Neural cell (in vitro differentiated cells): ENCODE measurements around the gene KRTAP10-10. TPM values are rescaled to one million over a fixed set of nuclear protein-coding genes. Genes with fewer than 3 reads are reported as not detected.

ENCODE experiments used
- H2AFZ ChIP-seq: fragments of 200-600, 300-800 bp; sonication (generic), shearing (Covaris generic); 2 replicates; pipeline ENCODE4 v1.6.0; 2014; ENCODE audit warnings: low read depth, mild to moderate bottlenecking, antibody characterized with exemption, low read length, moderate library complexity
- H3F3A ChIP-seq: fragments of 200-600 bp; shearing (Covaris generic); 2 replicates; pipeline ENCODE4 v1.6.1; 2016; ENCODE audit warnings: mild to moderate bottlenecking, moderate library complexity, mixed read lengths, antibody characterized with exemption, low read length; ENCODE audit not compliant: insufficient read depth, poor library complexity, severe bottlenecking
- H3K27ac ChIP-seq: fragments of 200-600, 300-800 bp; sonication (generic), shearing (Covaris generic); 2 replicates; pipeline ENCODE4 v1.5.1; 2014; ENCODE audit warnings: mild to moderate bottlenecking, low read length, moderate library complexity
- H3K27me3 ChIP-seq: fragments of 300-800, 200-600 bp; sonication (generic), shearing (Covaris generic); 2 replicates; pipeline ENCODE4 v1.6.0; 2014; ENCODE audit warnings: mild to moderate bottlenecking, low read depth, low read length, moderate library complexity; ENCODE audit not compliant: insufficient read depth
- H3K36me3 ChIP-seq: fragments of 300-800, 200-600 bp; sonication (generic), shearing (Covaris generic); 2 replicates; pipeline ENCODE4 v1.5.1; 2014; ENCODE audit warnings: mild to moderate bottlenecking, antibody characterized with exemption, low read length, moderate library complexity; ENCODE audit not compliant: insufficient read depth
- H3K4me2 ChIP-seq: fragments of 300-800, 200-600 bp; sonication (generic), shearing (Covaris generic); 2 replicates; pipeline ENCODE4 v1.6.0; 2014; ENCODE audit warnings: mild to moderate bottlenecking, low read length
- H3K4me3 ChIP-seq: fragments of 300-800, 200-600 bp; sonication (generic), shearing (Covaris generic); 2 replicates; pipeline ENCODE4 v1.5.1; 2014; ENCODE audit warnings: mild to moderate bottlenecking, low read length, moderate library complexity
- H3K79me2 ChIP-seq: fragments of 200-600 bp; shearing (Covaris generic); replicated peaks from 2 replicates; pipeline ENCODE4 v1.6.0; 2014; ENCODE audit warnings: mild to moderate bottlenecking, low read length, moderate library complexity; ENCODE audit not compliant: insufficient read depth
- H3K9ac ChIP-seq: fragments of 300-800, 200-600 bp; sonication (generic), shearing (Covaris generic); 2 replicates; pipeline ENCODE4 v1.6.1; 2016; ENCODE audit warnings: mild to moderate bottlenecking, low read length, mixed read lengths
- H3K9me2 ChIP-seq: fragments of 200-600 bp; shearing (Covaris generic); 2 replicates; pipeline ENCODE4 v1.6.1; 2016; ENCODE audit warnings: mild to moderate bottlenecking, low read length, mixed read lengths; ENCODE audit not compliant: insufficient read depth
- H3K9me3 ChIP-seq: fragments of 200-600, 300-800 bp; sonication (generic), shearing (Covaris generic); 2 replicates; pipeline ENCODE4 v1.6.1; 2016; ENCODE audit warnings: mild to moderate bottlenecking, mixed run types, low read length, moderate library complexity, mixed read lengths
- H4K20me1 ChIP-seq: fragments of 200-600 bp; shearing (Covaris generic); 2 replicates; pipeline ENCODE4 v1.6.1; 2016; ENCODE audit warnings: mild to moderate bottlenecking, mixed run types; ENCODE audit not compliant: insufficient read depth
- CTCF ChIP-seq: fragments of 450-650 bp; IDR thresholded peaks from 2 replicates; pipeline ENCODE4 v1.5.1; 2014; ENCODE audit warnings: antibody characterized with exemption, mild to moderate bottlenecking, moderate library complexity; ENCODE audit not compliant: poor library complexity, severe bottlenecking
- EP300 ChIP-seq: fragments of 450-650 bp; conservative IDR thresholded peaks from 2 replicates; pipeline ENCODE4 v1.6.1; 2014; ENCODE audit warnings: antibody characterized with exemption, mild to moderate bottlenecking, moderate library complexity; ENCODE audit not compliant: poor library complexity, severe bottlenecking
- EZH2 ChIP-seq: fragments of 200-600, 300-800 bp; shearing (Covaris generic), sonication (generic); IDR thresholded peaks from 2 replicates; pipeline ENCODE4 v1.6.1; 2014; ENCODE audit warnings: antibody characterized with exemption, low read length, borderline replicate concordance, mild to moderate bottlenecking; ENCODE audit not compliant: insufficient read depth, poor library complexity, severe bottlenecking
- MXI1 ChIP-seq: fragments of 450-650 bp; conservative IDR thresholded peaks from 2 replicates; pipeline ENCODE4 v1.6.1; 2014; ENCODE audit warnings: antibody characterized with exemption, mild to moderate bottlenecking; ENCODE audit not compliant: poor library complexity, severe bottlenecking
- POLR2AphosphoS5 ChIP-seq: IDR thresholded peaks from 2 replicates; pipeline ENCODE4 v1.6.1; 2012
- RAD21 ChIP-seq: fragments of 450-650 bp; conservative IDR thresholded peaks from 2 replicates; pipeline ENCODE4 v1.6.1; 2014; ENCODE audit warnings: antibody characterized with exemption, mild to moderate bottlenecking, moderate library complexity
- REST ChIP-seq: IDR thresholded peaks from 2 replicates; pipeline ENCODE4 v1.6.1; 2012; ENCODE audit warnings: borderline replicate concordance
- SMC3 ChIP-seq: fragments of 450-650 bp; conservative IDR thresholded peaks from 2 replicates; pipeline ENCODE4 v1.6.1; 2014; ENCODE audit warnings: antibody characterized with exemption, mild to moderate bottlenecking, moderate library complexity; ENCODE audit not compliant: poor library complexity
- TAF1 ChIP-seq: IDR thresholded peaks from 2 replicates; pipeline ENCODE4 v1.6.1; 2012; ENCODE audit warnings: low read depth
- polyA plus RNA-seq: library from polyadenylated mRNA; depleted of rRNA; stranded (reverse); fragments of >200 nt; gene quantifications from 2 replicates; pipeline ENCODE4 v1.2.3, GENCODE V29; 2014

The KRTAP10-10 gene
- polyA plus RNA-seq, 1 donor from 2014 or later: not detected

GRCh38 chr21:44616591-44616926 lies 20.6 kb upstream of the KRTAP10-10 start:
- Histone ChIP-seq H3K79me2 (no peaks in the 10 kb centered on the region), H3K9me3 (no peaks in the 10 kb centered on the region), H2AFZ (no peak overlapping the region), H4K20me1 (no peaks in the 10 kb centered on the region), H3K9me2 (no peaks in the 10 kb centered on the region), H3K4me2 (no peak overlapping the region), H3K36me3 (no peaks in the 10 kb centered on the region), H3K4me3 (no peak overlapping the region), H3K27ac (no peak overlapping the region), H3F3A (no peaks in the 10 kb centered on the region), H3K9ac (no peak overlapping the region), H3K27me3 (no peaks in the 10 kb centered on the region)
- no peak for TF ChIP-seq POLR2AphosphoS5
- no peak for TF ChIP-seq TAF1
- TF ChIP-seq CTCF: no peak
- no peak for TF ChIP-seq EZH2
- no peak for TF ChIP-seq MXI1
- TF ChIP-seq REST: no peak
- TF ChIP-seq EP300: no peak
- TF ChIP-seq SMC3: no peak
- no peak for TF ChIP-seq RAD21

GRCh38 chr21:44617071-44617501 lies 20.1 kb upstream of the KRTAP10-10 start:
- H3K4me3 ChIP-seq: no peak overlapping the region
- H3K27me3 ChIP-seq: no peaks in the 10 kb centered on the region
- no peaks in the 10 kb centered on the region for H3F3A ChIP-seq
- H3K9ac ChIP-seq: no peak overlapping the region
- TF ChIP-seq EP300 (no peak), CTCF (no peak), MXI1 (no peak), RAD21 (no peak), REST (no peak), SMC3 (no peak), TAF1 (no peak), EZH2 (no peak)
- no peaks in the 10 kb centered on the region for H3K9me2 ChIP-seq
- no peak overlapping the region for H2AFZ ChIP-seq
- H3K9me3 ChIP-seq: no peaks in the 10 kb centered on the region
- H3K4me2 ChIP-seq: no peak overlapping the region
- H3K36me3 ChIP-seq: no peaks in the 10 kb centered on the region
- no peaks in the 10 kb centered on the region for H4K20me1 ChIP-seq
- no peaks in the 10 kb centered on the region for H3K79me2 ChIP-seq
- H3K27ac ChIP-seq: no peak overlapping the region
